NCI-H1694 treated with DMSO at 0.1 percent for 48 hours (cell line): ENCODE measurements around the gene NUP210L.
"Not testable (repeated sequence)": the region's sequence is repeated elsewhere in the genome, so short reads cannot be mapped to it uniquely, and the experiment has no call there.

ENCODE experiments used
- DNase-seq: peaks from one replicate; lab custom pipeline; 2025; lab: John Stamatoyannopoulos, UW

Gene NUP210L

GRCh38 chr1:154097873-154098272 is 57.0 kb downstream of the NUP210L start:
- DNase-seq = no peak

- DNase-seq = no peak
Observed at GRCh38 chr1:154095456-154096060, 59.3 kb downstream of the NUP210L start.

GRCh38 chr1:154094411-154094810 is 60.5 kb downstream of the NUP210L start:
- no peak for DNase-seq

GRCh38 chr1:154093699-154094098 is 61.2 kb downstream of the NUP210L start:
- DNase-seq = no peak

- DNase-seq = no peak
Observed at GRCh38 chr1:154091706-154092105, 63.2 kb downstream of the NUP210L start.

- no peak for DNase-seq
Observed at GRCh38 chr1:154087574-154087973, 67.3 kb downstream of the NUP210L start.

GRCh38 chr1:154083057-154083456 is 71.8 kb downstream of the NUP210L start:
- DNase-seq = not testable (repeated sequence)

GRCh38 chr1:154081386-154082126 is 73.3 kb downstream of the NUP210L start:
- no peak for DNase-seq

GRCh38 chr1:154076413-154076812 is 78.5 kb downstream of the NUP210L start:
- DNase-seq = no peak

GRCh38 chr1:154075746-154076145 is 79.1 kb downstream of the NUP210L start:
- DNase-seq = no peak

- DNase-seq = no peak
Observed at GRCh38 chr1:154062309-154062708, 92.6 kb downstream of the NUP210L start.

- not testable (repeated sequence) for DNase-seq
Observed at GRCh38 chr1:154047436-154047835, 107.4 kb downstream of the NUP210L start.

GRCh38 chr1:154033697-154034096 is 121.2 kb downstream of the NUP210L start:
- not testable (repeated sequence) for DNase-seq

GRCh38 chr1:154019940-154020339 is 134.9 kb downstream of the NUP210L start:
- DNase-seq = no peak

- DNase-seq = no peak
Observed at GRCh38 chr1:154019269-154019668, 135.6 kb downstream of the NUP210L start.

GRCh38 chr1:154014154-154014907 is 140.5 kb downstream of the NUP210L start:
- no peak for DNase-seq

GRCh38 chr1:154012543-154012942 is 142.3 kb downstream of the NUP210L start:
- DNase-seq = not testable (repeated sequence)

- DNase-seq = no peak
Observed at GRCh38 chr1:154012129-154012528, 142.7 kb downstream of the NUP210L start.

- no peak for DNase-seq
Observed at GRCh38 chr1:154006136-154006535, 148.7 kb downstream of the NUP210L start.

- no peak for DNase-seq
Observed at GRCh38 chr1:154000420-154000819, 154.5 kb downstream of the NUP210L start.

GRCh38 chr1:153996882-153997281 is 158.0 kb downstream of the NUP210L start:
- not testable (repeated sequence) for DNase-seq

- DNase-seq = no peak
Observed at GRCh38 chr1:153995640-153996039, 159.2 kb downstream of the NUP210L start.

- no peak for DNase-seq
Observed at GRCh38 chr1:153995202-153995601, 159.7 kb downstream of the NUP210L start.
